Type B pancreatic cell (in vitro differentiated cells): ENCODE results near the gene C5orf15. TPM values are rescaled to one million over a fixed set of nuclear protein-coding genes. Genes with fewer than 3 reads are reported as not detected.
"Not testable (repeated sequence)": the region's sequence is repeated elsewhere in the genome, so short reads cannot be mapped to it uniquely, and the experiment has no call there.

Experiments used
- DNase-seq: peaks from one replicate; pipeline ENCODE4 v3.0.0; 2021; ENCODE audit warnings: mixed read lengths; ENCODE audit not compliant: unreplicated experiment; ENCODE audit errors: extremely low spot score
- H3K27ac Mint-ChIP-seq: 2 replicates; pipeline ENCODE4 v1.8.0; 2021; ENCODE audit warnings: mild to moderate bottlenecking, mixed read lengths
- H3K27me3 Mint-ChIP-seq: 2 replicates; pipeline ENCODE4 v1.8.0; 2021; ENCODE audit warnings: mixed read lengths
- H3K36me3 Mint-ChIP-seq: 2 replicates; pipeline ENCODE4 v1.8.0; 2021; ENCODE audit warnings: mixed read lengths
- H3K4me1 Mint-ChIP-seq: one replicate; pipeline ENCODE4 v1.8.0; 2021; ENCODE audit warnings: mixed read lengths; ENCODE audit not compliant: unreplicated experiment
- H3K4me3 Mint-ChIP-seq: 2 replicates; pipeline ENCODE4 v1.8.0; 2021; ENCODE audit warnings: mild to moderate bottlenecking, mixed read lengths
- H3K9me3 Mint-ChIP-seq: 2 replicates; pipeline ENCODE4 v1.8.0; 2021; ENCODE audit warnings: mixed read lengths
- CTCF ChIP-seq: fragments of 200-600 bp; sonication (generic); conservative IDR thresholded peaks from 2 replicates; pipeline ENCODE4 v1.5.0; 2021; ENCODE audit warnings: antibody characterized with exemption, mild to moderate bottlenecking
- total RNA-seq: library from RNA; stranded (reverse); gene quantifications from 2 replicates; pipeline ENCODE4 v1.2.1, GENCODE V29; 2021; ENCODE audit warnings: low replicate concordance

The C5orf15 gene
- total RNA-seq, 1 donor from 2014 or later: 47.2 TPM

- no peak overlapping the region for H3K4me3 Mint-ChIP-seq
- peaks cover 14% of the 10 kb centered on the region for H3K36me3 Mint-ChIP-seq
- no peaks in the 10 kb centered on the region for H3K27me3 Mint-ChIP-seq
- no peaks in the 10 kb centered on the region for H3K9me3 Mint-ChIP-seq
- no peak overlapping the region for H3K27ac Mint-ChIP-seq
- DNase-seq: no peak
- peaks cover 5% of the 10 kb centered on the region for H3K4me1 Mint-ChIP-seq
- peak; percentile 27 for TF ChIP-seq CTCF
These were observed 13.3 kb upstream of the C5orf15 start for GRCh38 chr5:133981714-133982113.

- Mint-ChIP-seq H3K36me3 (peaks cover 11% of the 10 kb centered on the region), H3K27ac (no peak overlapping the region), H3K4me1 (peaks cover 5% of the 10 kb centered on the region)
These were observed 12.2 kb upstream of the C5orf15 start for GRCh38 chr5:133980652-133981051.

DNA sequence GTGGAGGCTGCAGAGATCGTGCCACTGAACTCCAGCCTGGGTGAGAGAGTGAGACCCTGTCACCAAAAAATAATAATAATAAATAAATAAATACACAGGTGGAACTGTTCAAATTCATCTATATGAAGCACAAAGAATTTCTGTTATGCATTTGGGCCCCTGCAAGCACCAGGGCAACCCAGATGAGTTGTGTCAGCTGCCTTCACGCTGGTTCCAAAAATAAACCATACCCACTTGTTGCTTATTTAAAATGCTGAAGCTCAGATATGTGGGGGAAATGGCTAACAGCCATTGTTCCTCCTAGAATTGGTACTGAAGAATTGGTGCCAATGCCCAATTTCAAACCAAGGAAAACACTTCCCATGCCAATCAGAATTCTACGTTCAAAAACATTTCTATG, 10.5 kb upstream of the C5orf15 start:
- Mint-ChIP-seq H3K4me1 (peaks cover 5% of the 10 kb centered on the region), H3K9me3 (no peaks in the 10 kb centered on the region), H3K27ac (no peak overlapping the region), H3K27me3 (no peaks in the 10 kb centered on the region), H3K36me3 (peaks cover 14% of the 10 kb centered on the region), H3K4me3 (no peak overlapping the region)
- TF ChIP-seq CTCF: no peak
- no peak for DNase-seq

More at GRCh38 chr5:133980652-133981051, 12.2 kb upstream of the C5orf15 start:
- no peak for TF ChIP-seq CTCF
- Mint-ChIP-seq H3K9me3 (no peaks in the 10 kb centered on the region), H3K4me3 (no peak overlapping the region), H3K27me3 (no peaks in the 10 kb centered on the region)
- no peak for DNase-seq

DNA sequence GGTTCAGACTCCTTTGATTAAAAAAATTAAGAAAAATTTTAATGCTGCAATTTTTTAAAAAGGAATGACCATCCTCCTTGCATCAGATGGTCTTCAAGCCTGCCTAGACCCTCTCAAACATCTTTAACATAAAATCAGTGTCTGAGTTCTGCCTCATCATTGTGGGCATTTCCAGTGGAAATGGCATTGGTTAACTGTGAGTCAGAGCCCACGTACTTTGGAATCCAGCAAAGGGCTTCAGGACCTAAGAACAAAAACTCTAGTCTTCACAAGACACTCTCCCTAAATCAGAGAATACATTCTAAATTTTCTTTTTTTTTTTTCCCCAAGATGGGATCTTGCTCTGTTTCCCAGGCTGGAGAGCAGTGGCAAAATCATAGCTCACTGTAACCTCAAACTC, 9.4 kb upstream of the C5orf15 start:
- no peak overlapping the region for H3K27ac Mint-ChIP-seq
- H3K4me3 Mint-ChIP-seq: no peak overlapping the region
- no peaks in the 10 kb centered on the region for H3K27me3 Mint-ChIP-seq
- TF ChIP-seq CTCF: no peak
- peaks cover 5% of the 10 kb centered on the region for H3K4me1 Mint-ChIP-seq
- H3K9me3 Mint-ChIP-seq: no peaks in the 10 kb centered on the region
- no peak for DNase-seq
- H3K36me3 Mint-ChIP-seq: peaks cover 18% of the 10 kb centered on the region

DNA sequence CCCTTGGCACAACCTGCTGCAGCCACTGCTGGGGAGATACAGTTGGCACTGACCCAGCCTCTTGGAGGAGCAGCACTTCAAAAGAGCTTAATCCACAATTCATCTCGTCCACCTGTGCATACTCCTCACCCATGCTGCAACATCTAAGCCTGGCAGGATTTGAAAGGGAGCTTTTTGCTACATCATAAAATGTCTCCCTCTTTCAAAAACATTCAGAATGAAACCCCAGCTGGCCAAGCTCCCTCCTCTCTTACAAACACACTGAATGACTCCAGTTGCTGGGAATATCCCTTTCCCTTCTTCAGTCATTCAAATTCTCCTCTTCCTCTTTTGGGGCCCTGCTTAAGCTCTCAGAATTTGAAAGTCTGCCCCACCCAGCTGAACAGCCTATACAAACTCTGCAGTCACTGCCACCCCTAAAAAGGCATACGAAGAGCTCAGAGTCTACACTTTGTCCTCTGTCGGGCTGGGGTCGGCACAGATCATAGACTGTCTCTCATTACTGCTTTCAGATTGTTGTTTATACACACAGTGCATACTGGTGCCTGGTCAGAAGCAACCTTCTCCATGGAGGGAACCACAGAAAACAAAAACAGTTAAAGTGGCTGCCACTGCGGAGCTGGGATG, 8.8 kb upstream of the C5orf15 start:
- Mint-ChIP-seq H3K4me1 (peaks cover 5% of the 10 kb centered on the region), H3K9me3 (no peaks in the 10 kb centered on the region), H3K27me3 (no peaks in the 10 kb centered on the region), H3K4me3 (no peak overlapping the region), H3K36me3 (peaks cover 22% of the 10 kb centered on the region), H3K27ac (no peak overlapping the region)
- no peak for DNase-seq
- TF ChIP-seq CTCF: no peak

GRCh38 chr5:133975546-133975945, 7.1 kb upstream of the C5orf15 start:
- H3K9me3 Mint-ChIP-seq, H3K4me3 Mint-ChIP-seq, H3K4me1 Mint-ChIP-seq, H3K27me3 Mint-ChIP-seq, DNase-seq, H3K27ac Mint-ChIP-seq: not testable (repeated sequence)
- peaks cover 17% of the 10 kb centered on the region for H3K36me3 Mint-ChIP-seq
